HG03442 (cell line): ENCODE results near the gene SLX9.

Source experiments
- ATAC-seq: cut with Tn5 transposase; IDR thresholded peaks from one replicate; pipeline ENCODE4 v1.9.1; 2021; ENCODE audit warnings: mild to moderate bottlenecking, moderate library complexity; ENCODE audit not compliant: unreplicated experiment

Gene SLX9

DNA sequence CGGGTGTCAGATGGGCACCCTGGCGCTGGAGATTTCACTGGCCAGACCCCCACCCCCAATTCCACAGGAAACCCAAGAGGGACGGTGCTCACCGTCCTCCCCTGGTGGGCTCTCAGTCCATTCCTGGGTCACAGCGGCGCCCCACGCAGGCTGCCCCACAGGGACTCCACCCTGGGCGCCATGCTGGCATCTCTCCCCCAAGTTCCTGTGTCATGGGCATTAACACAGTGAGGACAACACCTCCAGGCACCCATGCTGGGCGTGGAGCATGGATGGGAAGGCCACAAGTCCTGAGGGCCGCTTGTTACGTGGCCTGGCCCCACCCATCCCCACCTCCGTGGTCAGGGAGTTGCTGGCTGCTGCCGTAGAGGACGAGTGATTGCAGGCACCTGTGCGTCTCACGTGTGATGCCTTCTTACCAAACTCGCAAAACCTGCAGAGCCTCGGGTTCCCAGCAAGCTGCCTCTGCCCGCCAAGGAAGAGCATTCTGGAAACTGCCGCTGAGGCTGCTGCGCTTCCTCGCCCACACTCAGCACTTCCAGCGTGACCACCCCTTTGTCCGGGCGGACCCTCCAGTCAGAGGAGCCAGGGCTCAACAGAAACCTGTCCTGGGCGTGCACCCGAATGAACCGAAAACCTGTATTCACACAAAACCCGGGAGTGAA is 60.3 kb downstream of the SLX9 start:
- no peak for ATAC-seq

DNA sequence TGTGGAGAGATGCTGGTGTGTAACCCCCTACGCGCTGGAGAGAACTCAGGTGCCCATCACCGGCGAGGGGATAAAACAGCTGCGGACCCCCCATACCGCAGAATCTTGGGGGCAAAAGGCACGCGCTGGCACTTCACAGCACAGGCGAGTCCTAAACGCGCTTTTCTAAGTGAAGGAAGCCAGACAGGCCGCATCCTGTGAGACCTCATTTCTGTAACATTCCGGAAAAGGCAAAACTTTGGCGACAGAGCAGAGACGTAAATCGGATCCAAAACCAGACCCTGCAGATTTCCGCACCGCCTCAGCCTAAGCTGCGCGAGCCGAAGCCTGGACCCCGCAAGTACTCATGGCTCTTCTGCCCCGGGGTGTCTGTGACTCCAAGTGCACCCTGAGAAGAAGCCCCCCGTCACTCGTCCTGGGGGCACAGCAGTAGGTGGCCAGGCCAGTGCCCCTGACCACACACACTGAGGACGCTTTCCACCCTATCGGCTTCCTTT is 60.9 kb downstream of the SLX9 start:
- no peak for ATAC-seq

DNA sequence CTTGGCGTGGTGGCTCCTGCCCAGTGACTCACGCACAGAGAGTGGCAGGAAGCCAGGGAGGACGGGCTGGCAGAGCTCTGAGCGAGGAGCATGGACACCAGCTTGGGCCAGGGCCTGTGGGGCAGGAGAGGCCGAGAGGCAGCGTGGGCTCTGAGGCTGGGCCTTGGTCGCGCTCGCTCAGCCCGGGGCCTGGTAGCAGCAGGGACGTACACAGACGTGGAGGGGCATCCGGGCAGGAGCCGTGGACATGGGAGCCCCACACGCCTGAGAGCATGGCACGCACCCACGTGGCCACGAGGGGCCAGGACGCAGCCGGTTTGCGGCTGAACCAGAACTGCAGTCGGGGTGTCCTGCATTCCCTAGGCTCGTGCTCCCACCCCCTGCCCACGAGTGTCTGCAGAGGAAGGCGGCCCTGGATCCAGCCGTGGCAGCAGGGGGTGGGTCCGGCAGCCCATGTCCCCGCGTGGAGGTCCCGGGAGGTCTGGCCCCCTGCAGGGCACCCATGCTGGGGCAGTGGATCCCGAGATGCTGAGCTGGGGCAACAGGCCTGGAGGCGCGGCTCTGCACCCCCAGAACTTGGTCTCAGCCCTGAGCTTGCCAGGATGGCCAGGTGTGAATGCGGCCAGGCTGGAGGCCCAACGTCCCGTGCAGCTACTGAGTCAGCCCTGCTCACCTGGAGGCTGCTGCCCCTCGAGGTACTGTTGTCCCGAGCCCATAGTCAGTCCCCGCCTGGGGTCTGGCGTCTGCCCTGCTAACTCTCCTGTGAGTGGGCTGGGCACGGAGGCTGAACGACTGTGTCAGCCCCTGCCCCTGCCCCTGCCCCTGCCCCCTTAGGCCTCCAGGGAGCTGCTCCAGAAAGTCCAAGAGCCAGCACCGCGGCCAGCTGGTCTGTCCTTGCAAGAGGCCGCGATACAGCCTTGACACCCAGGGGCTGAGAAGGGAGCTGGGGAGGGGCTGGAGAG is 61.6 kb downstream of the SLX9 start:
- ATAC-seq, result no peak

DNA sequence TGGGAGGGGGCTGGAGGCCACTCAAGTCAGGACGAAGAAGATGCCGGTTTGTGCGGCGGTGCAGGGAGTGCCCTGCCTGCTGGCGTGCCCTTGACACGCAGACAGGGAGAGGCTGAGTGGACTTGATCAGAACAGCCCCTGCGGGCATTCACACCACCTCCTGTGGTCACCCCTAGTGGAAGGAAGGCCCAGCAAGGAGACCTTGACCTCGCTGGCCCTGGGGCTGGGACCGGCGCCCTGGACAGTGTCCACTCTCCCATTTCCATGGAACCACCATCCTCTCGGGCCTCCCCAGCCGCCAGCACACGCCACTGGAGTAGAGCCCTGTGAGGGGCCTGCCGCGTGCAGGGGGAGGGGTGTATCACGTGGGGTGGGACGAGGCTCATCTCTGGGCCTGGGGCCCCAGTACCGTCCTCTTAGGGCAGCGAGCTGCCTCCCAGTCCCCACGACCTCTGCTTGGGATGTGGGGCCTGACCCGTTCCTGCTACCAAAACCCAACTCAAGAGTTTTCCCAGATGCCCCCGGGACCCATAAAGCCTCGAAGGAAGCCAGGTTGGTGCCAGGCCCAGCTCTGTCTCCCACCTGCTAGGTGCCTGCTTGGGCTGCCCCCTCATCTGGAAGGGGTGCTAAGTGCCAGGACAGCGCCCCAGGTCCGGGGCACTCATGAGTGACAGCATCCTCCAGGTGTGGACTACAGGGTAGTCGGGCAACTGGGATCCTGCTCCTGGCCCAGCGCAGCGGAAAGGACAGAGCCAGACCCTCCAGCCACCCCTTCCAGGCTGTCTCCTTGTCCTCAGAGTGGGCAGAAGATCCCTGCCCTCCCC is 62.8 kb downstream of the SLX9 start:
- no peak for ATAC-seq

DNA sequence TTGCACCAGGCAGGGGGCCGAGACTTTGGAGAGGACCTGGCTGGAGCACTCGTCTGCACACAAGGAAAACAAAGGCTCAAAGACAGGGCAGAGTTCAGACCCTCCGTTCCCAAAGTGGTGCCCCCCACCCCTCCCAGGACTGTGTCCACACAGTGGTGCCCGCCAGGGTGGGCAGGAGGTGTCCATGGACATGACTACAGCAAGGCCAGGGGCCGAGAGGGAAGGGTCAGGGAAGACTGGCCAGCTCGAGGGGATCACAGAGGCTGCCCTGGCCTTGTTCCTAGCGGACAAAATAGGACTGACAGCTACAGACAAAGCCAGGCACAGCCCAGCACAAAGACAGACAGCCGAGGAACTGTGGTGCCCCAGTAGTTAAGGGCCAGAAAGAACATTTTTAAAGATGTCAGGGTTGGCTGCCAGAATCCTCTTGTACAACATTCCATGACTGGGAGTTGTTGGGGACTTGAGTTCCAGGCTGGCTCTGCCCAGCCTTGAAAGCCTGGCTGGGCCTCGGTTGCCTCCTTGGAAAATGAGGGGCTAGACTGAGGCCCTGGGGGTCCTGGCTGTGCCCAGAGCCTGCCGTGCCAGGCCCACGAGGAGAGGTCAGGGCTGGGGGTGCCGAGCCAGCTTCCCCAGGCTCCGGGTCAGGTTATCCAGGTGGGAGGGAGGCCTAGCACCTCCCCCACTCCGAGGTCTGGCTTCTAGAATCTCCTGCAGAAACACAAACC is 63.7 kb downstream of the SLX9 start:
- ATAC-seq, result no peak

DNA sequence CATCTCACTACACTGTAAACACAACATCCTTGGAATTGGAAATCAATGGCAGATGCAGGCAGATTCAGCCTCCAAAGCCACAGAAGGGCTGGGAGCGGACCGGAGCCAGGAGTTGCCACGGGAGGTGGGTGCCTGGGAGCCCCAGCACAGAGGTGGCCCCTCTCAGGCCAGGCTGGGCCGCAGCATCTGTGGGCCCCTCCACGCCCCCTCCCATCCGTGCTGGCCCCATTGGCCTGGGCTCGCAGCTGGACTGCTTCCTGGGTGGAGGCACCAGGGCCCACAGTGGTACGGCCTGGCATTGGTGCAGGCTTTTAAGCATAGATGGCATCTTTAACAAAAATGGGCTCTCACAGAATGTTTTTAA is 64.2 kb downstream of the SLX9 start:
- ATAC-seq, result no peak

DNA sequence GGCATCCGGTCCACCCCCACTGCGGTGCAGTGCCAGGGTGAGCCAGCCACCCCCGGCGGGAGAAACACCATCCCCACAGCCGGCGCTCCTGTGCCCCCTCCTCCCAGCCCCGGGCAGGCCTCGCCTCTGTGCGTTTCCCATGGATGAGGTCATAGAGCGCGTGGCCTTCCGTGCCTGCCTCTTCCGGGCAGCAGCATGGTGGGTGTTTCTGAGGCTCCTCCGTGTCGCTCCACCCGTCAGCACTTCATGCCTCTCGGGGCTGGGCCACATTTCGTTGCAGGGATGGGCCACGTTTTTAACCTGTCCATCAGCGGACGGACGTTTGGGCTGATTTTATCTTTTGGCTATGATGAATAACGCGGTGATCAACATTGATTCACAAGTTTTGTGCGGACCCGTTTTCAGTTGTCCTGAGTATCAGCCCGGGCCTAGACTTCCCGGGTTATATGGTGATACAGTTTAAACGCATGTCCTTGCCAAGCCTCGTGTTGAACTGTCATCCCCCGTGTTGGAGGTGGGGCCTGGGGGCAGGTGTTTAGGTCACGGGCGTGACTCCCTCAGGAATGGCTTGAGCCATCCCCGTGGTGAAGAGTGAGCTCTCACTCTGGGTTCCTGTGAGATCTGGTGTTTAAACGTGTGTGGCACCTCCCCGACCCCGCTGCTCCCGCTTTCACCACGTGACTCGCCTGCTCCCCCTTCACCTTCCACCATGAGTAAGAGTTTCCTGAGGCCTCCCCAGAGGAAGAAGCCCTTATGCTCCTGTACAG is 64.8 kb downstream of the SLX9 start:
- ATAC-seq, result no peak

DNA sequence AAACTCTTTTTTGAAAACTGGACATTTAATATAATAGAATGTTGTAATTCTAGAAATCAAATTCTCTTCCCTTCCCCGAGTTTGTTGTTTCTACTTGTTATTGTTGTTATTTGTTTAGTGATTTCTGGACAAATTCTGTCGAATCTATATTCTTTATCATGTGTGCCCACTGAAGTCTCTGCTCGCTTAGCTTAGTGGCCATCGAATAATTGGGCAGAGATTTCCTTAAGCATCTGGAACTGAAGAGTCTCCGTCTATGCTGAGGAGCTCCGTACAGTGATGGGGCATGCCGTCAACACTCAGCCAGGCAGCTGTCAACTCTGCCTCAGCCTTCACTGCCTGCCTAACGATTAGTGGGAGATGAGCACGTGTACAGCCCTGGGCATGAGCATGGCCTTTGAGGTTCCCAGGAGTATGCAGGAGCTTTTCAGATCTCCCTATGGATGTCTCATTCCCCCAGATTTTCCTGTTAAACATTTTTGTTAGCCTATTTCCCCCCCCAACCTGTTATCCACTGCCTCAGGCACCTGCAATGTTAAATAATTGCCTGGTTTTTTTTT is 66.8 kb downstream of the SLX9 start:
- no peak for ATAC-seq

DNA sequence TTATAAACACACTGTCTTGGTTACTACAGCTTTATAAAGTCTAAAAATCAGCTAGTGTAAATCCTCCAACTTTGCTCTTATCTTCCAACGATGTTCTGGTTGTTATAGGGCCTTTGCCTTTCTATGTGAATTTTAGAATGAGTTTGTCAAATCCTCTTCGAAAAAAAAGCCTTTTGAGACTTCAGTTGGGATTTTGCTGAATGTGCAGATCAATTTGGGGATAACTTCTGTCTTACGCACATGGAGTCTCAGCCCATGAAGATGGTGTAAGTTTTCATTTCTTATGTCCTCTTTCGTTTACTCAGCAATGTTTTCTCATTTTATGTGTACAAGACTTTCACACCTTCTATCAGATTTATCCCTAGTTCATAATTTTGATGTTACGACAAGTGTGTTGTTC is 69.8 kb downstream of the SLX9 start:
- ATAC-seq, result no peak

DNA sequence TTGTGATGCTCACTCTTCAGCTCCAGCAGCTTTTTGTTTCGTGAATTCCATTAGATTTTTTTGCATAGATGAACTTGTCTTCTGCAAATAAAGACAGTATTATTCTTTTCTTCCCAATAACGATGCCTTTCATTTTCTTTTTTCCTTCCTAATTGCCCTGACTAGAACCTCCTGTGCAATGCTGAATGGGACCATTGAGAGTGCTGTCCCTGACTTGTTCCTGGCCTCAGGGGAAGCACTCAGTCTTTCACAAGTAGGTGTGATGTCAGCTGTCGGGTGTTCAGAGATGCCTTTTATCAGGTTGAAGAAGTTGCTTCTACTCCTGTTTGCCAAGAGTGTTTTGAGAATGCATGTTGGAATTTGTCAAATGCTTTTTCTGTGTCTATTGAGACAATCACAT is 70.3 kb downstream of the SLX9 start:
- no peak for ATAC-seq

DNA sequence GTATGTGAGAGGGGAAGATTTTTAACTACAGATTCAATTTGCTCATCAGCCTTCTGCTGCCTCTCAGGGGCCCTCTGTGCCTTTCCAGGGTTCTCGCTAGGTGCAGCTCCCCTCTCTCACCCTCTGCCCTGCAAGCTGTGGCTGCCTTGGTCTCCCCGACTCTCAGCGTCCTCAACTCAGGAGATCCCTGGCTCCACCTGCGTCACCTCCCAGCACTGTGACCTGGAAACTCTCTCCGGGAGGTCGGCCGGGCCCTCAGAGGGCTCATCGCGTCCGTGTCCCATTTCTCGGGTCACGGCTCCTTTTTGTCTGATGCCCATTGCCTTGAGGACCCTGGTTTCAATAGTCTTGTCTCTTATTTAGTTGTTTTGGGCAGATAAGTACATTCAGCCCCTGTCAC is 71.0 kb downstream of the SLX9 start:
- no peak for ATAC-seq

DNA sequence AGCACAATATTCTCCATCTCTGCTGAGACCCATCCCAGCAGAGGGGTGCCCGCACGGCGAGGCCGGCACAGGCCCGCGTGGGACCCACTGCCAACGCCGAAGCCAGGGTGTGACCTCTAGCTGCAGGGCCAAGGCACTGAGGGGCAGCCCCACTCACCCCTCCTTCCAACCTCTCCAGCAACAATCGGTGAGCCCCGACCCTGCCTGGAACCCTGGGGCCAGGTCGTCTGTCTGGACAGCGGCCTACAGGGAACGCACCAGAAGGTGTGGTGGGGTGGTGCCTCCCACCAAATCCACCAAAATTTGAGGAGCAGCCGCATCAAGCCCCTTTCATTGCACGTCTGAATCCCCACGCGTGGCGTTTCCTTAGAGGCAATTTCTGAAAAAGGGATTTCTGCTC is 71.6 kb downstream of the SLX9 start:
- no peak for ATAC-seq

DNA sequence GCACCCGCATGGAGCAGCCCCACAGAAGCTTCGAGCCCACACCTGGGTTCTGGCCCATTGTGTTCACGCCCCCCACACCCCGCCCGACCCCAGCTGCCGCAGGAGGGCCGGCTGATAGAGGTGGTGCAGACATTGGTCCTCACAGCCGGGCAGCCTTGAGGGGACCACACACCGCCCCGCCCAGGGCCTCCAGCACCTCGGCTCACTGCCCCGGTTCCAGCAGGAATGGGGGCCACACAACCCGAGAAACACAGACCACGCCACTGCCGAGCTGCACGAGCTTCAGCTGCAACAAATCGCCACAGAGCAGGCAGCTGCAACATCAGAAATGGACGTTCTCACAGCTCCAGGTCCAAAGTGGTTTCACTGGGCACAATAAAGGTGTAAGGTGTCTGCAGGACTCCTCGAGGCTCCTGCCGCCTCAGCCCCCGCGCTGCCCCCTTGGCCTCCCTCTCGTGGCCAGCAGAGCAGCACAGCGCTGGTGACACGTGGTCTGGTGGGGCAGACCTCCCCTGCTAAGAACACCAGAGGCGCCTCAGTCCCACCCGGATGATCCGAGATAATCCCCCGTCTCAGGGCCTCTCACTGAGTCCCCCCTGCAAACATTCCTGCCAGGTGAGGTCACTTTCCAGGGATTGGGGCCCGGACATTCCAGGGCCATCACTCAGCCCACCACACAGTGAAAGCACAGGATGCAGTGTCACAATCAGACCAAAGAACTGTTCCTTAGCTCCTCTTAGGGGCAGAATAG is 72.3 kb downstream of the SLX9 start:
- ATAC-seq, result no peak

DNA sequence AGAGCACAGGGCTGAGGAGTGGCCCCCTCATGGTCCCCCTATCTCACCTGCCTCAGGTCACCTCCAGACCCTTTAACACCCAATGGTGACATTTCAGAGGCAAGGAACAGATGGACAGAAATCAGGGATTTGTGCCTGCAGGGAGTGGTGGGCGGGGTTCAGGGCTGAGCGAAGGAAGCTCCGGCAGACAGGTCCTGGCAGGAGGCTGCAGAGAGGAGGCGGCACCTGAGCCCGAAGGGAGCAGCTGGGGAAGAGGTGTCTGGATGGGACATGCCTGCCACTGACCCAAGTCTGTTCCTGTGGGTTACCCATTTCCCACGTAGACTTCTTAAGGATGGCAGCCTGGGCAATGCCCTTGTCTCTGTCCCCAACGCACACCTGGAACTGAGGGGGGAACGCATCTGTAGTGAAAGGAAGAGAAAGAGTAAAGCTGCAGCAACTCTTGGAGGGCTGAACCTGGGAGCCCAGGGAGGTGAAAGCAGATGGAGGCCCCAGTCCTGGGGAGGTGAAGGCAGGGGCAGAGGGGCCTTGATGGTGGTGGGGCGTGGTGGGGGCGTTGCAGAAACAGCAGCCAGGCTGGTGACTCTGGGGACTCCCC is 72.9 kb downstream of the SLX9 start:
- no peak for ATAC-seq

DNA sequence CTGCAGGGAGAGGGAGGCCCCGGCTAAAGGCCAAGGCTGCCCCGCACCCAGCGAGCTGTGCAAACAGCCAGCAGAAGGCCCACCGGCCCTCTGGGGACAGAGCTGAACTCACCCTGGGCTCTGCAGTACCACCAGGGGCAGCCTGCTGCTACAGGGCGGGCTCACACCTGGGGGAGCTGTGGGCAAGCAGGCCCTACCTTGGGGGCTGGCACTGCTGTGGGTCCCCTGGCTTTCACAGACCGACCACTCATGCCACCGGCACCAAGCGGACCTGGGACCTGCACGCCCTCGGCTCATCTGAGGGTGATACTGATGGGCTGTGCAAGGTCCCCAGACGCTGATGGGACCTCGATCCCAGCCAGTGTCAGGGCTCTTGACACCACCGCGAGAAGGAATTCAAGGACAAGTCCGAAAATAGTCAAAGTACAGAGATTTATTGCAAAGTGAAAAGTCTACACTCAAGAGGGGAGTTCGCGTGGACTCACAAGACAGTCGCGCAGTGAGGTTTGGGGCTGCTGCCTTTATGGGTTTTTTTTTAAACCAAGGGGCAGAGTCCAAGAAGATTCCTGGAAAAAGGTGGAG is 73.5 kb downstream of the SLX9 start:
- ATAC-seq, result no peak

DNA sequence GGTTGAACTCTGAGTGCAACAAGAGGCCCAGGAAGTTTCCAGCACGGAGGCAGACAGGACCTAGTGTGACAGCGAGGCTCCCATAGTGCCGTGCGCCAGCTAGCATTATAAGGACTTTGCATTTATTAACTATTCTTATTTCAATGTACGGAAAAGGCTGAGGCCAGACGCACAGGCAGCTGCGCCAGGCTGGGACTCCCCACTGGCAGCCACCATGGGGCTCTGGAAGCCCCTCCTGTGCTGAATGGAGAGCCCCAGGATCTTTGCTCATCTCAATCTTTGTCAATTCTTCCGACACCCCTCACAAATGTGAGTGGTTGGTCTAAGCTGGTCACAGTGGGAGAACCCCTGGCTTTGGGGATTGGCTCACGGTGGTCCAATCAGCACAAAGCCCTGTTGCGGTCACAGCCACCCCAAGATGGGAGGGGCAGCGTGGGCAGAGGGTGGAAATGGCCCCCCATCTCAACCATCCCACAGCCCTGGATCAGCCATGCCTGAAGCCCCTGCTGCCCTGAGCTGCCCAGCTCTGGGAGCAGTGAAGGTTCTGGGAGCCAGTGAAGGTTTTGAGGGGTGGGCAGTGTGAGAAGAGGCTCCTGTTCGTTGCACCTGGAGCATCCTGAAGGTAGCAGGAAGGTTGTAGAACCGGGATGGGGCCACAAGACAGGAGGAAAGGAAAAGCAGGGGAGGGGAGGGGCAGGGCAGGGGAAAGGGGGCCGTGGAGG is 75.1 kb downstream of the SLX9 start:
- no peak for ATAC-seq

DNA sequence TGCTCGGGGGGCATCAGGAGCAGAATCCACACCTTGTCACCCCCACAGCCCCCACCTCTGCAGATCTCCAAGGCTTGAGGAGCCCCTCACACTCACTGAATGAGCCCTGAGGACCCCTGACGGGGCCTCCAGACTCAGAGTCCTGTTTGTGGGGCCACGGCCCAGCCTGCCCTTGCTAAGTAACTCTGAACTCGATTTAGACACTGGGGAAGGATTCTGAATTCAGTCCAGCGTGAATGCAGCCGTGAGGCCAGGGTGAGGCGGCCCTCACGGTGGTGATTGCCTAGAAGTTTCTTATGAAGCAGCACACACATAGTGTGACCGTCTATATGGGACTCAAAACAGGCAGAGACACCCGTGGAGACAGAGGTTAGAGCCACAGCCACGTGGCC is 75.6 kb downstream of the SLX9 start:
- ATAC-seq, result no peak

DNA sequence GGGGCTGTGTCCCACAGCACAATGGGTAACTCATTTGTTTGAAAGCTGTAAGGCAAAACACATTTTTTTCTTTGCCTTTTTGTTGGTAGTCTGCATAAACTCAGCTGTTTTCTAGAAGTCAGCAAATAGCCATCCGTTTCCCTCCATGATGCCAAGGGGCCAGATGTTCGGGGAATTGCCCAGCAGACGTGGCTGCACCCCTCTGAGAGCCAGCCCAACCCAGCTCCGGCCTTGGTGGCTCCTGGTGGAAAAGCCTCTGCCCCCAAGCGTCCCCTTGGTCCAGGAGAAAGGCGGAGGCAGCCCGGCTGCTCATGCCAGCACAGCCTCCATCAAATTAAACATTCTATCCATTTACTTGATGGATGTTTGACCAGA is 76.2 kb downstream of the SLX9 start:
- no peak for ATAC-seq
